Gastroesophageal sphincter (tissue), 3 donors: ENCODE results near the gene ZNF212.

ENCODE experiments used
- POLR2A ChIP-seq, 2 donors: fragments of 450-650 bp; IDR thresholded peaks; one replicate each; pipeline ENCODE4 v1.6.1; 2017; ENCODE audit warnings: antibody characterized with exemption in 2 of 2, mild to moderate bottlenecking in 2 of 2, moderate library complexity in 1 of 2
- POLR2AphosphoS5 ChIP-seq: sonication (generic); formaldehyde crosslinking; IDR thresholded peaks from one replicate; pipeline ENCODE4 v1.6.1; 2017; ENCODE audit warnings: antibody characterized with exemption
- TF ChIP-seq, protein P1 (sequence below), 4 experiments: fragments of 200-600 bp in 2 of 4; fragments of 450-650 bp in 2 of 4; sonication (generic) in 1 of 4; IDR thresholded peaks; one replicate each; pipeline ENCODE4 v1.5.1; 2017 to 2019; ENCODE audit warnings: antibody characterized with exemption in 4 of 4, mild to moderate bottlenecking in 2 of 4, moderate library complexity in 2 of 4

- TF ChIP-seq POLR2A (IDR thresholded peaks at IDR 0.05) = no peak
- TF ChIP-seq, protein P1, sequence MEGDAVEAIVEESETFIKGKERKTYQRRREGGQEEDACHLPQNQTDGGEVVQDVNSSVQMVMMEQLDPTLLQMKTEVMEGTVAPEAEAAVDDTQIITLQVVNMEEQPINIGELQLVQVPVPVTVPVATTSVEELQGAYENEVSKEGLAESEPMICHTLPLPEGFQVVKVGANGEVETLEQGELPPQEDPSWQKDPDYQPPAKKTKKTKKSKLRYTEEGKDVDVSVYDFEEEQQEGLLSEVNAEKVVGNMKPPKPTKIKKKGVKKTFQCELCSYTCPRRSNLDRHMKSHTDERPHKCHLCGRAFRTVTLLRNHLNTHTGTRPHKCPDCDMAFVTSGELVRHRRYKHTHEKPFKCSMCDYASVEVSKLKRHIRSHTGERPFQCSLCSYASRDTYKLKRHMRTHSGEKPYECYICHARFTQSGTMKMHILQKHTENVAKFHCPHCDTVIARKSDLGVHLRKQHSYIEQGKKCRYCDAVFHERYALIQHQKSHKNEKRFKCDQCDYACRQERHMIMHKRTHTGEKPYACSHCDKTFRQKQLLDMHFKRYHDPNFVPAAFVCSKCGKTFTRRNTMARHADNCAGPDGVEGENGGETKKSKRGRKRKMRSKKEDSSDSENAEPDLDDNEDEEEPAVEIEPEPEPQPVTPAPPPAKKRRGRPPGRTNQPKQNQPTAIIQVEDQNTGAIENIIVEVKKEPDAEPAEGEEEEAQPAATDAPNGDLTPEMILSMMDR (IDR thresholded peaks at IDR 0.05) = no peak
- TF ChIP-seq POLR2AphosphoS5 = no peak
These were observed 23.0 kb upstream of the ZNF212 start for GRCh38 chr7:149216402-149216801.
